HuH-7.5 (cell line): ENCODE measurements around the gene SCN3A.

ENCODE experiments used
- DNase-seq: peaks from one replicate; pipeline ENCODE4 v3.0.0; 2011; ENCODE audit warnings: low spot score

The SCN3A gene

GRCh38 chr2:165203689-165204559 is at the start of gene SCN3A:
SCN3A (minus strand) TSS chr2:165204050; CDS start chr2:165176394, 27,656 bp downstream.
- peak; percentile 23 for DNase-seq

GRCh38 chr2:165253178-165253577 is 49.3 kb upstream of the SCN3A start:
- DNase-seq = no peak

- no peak for DNase-seq
These were observed 47.5 kb upstream of the SCN3A start for GRCh38 chr2:165251366-165251765.

- no peak for DNase-seq
These were observed 44.4 kb upstream of the SCN3A start for GRCh38 chr2:165248238-165248637.

GRCh38 chr2:165245081-165245793 is 41.4 kb upstream of the SCN3A start:
- no peak for DNase-seq

GRCh38 chr2:165240916-165241315 is 37.1 kb upstream of the SCN3A start:
- DNase-seq = no peak

GRCh38 chr2:165239856-165240515 is 36.1 kb upstream of the SCN3A start:
- DNase-seq = no peak

- no peak for DNase-seq
These were observed 35.4 kb upstream of the SCN3A start, which contains the start of gene SCN2A for GRCh38 chr2:165239230-165239629. SCN2A (plus strand) TSS chr2:165239414; CDS start chr2:165295824, 56,410 bp downstream.

GRCh38 chr2:165238295-165238694 is 34.4 kb upstream of the SCN3A start:
- no peak for DNase-seq

GRCh38 chr2:165237056-165237455 is 33.2 kb upstream of the SCN3A start:
- DNase-seq = no peak

- no peak for DNase-seq
These were observed 23.7 kb upstream of the SCN3A start for GRCh38 chr2:165227571-165227970.

- no peak for DNase-seq
These were observed 21.1 kb upstream of the SCN3A start for GRCh38 chr2:165224941-165225340.

- DNase-seq = no peak
These were observed 15.6 kb upstream of the SCN3A start for GRCh38 chr2:165219481-165219880.

GRCh38 chr2:165214093-165214492 is 10.2 kb upstream of the SCN3A start:
- no peak for DNase-seq

- no peak for DNase-seq
These were observed 4.2 kb upstream of the SCN3A start for GRCh38 chr2:165208094-165208493.

- DNase-seq = no peak
These were observed 2.0 kb upstream of the SCN3A start for GRCh38 chr2:165205865-165206264.

GRCh38 chr2:165202239-165202638 is 1.6 kb downstream of the SCN3A start:
- no peak for DNase-seq

- no peak for DNase-seq
These were observed 5.7 kb downstream of the SCN3A start for GRCh38 chr2:165198181-165198580.

- DNase-seq = no peak
These were observed 6.5 kb downstream of the SCN3A start for GRCh38 chr2:165197346-165197745.

GRCh38 chr2:165196411-165196810 is 7.4 kb downstream of the SCN3A start:
- no peak for DNase-seq

GRCh38 chr2:165193178-165193777 is 10.6 kb downstream of the SCN3A start:
- DNase-seq = no peak

GRCh38 chr2:165192729-165193128 is 11.1 kb downstream of the SCN3A start:
- DNase-seq = no peak
